Erythroblast (primary cell): ENCODE results near the gene DOCK9.

Experiments used
- DNase-seq, 2 experiments: peaks; one replicate each; lab custom pipeline; 2025; lab: John Stamatoyannopoulos, UW
- GATA1 ChIP-seq: IDR thresholded peaks from 2 replicates; pipeline ENCODE4 v1.6.1; 2011; ENCODE audit warnings: low read depth, mild to moderate bottlenecking, control low read depth, low read length, moderate library complexity
- POLR2A ChIP-seq: IDR thresholded peaks from 2 replicates; pipeline ENCODE4 v1.6.1; 2011; ENCODE audit warnings: mild to moderate bottlenecking, low read length

Gene DOCK9

GRCh38 chr13:98919566-98919965, 58.3 kb downstream of the DOCK9 start:
- TF ChIP-seq GATA1 (no peak), POLR2A (no peak)
- DNase-seq: no peak

GRCh38 chr13:98918771-98919170, 59.1 kb downstream of the DOCK9 start:
- no peak for TF ChIP-seq POLR2A
- TF ChIP-seq GATA1: no peak
- no peak for DNase-seq

- no peak for DNase-seq
These were observed 60.7 kb downstream of the DOCK9 start for GRCh38 chr13:98917116-98917515.

GRCh38 chr13:98916403-98916802, 61.5 kb downstream of the DOCK9 start:
- TF ChIP-seq POLR2A (no peak), GATA1 (no peak)
- DNase-seq: no peak

More at GRCh38 chr13:98917116-98917515, 60.7 kb downstream of the DOCK9 start:
- TF ChIP-seq GATA1 (no peak), POLR2A (no peak)

- DNase-seq: no peak
- TF ChIP-seq GATA1 (no peak), POLR2A (no peak)
These were observed 61.9 kb downstream of the DOCK9 start for GRCh38 chr13:98915981-98916380.

GRCh38 chr13:98915563-98915962, 62.3 kb downstream of the DOCK9 start:
- DNase-seq: no peak
- TF ChIP-seq POLR2A (no peak), GATA1 (no peak)

GRCh38 chr13:98913741-98914140, 64.1 kb downstream of the DOCK9 start:
- no peak for DNase-seq
- TF ChIP-seq POLR2A (no peak), GATA1 (no peak)

GRCh38 chr13:98912846-98913245, 65.0 kb downstream of the DOCK9 start:
- no peak for DNase-seq
- TF ChIP-seq GATA1: no peak
- no peak for TF ChIP-seq POLR2A

GRCh38 chr13:98910501-98910951, 67.3 kb downstream of the DOCK9 start:
- no peak for TF ChIP-seq POLR2A
- TF ChIP-seq GATA1: no peak
- DNase-seq: no peak

GRCh38 chr13:98909016-98909415, 68.8 kb downstream of the DOCK9 start:
- DNase-seq: no peak
- TF ChIP-seq POLR2A (no peak), GATA1 (no peak)

- no peak for DNase-seq
- TF ChIP-seq POLR2A: no peak
- TF ChIP-seq GATA1: no peak
These were observed 70.9 kb downstream of the DOCK9 start for GRCh38 chr13:98906746-98907502.

- DNase-seq: no peak
- TF ChIP-seq GATA1 (no peak), POLR2A (no peak)
These were observed 72.7 kb downstream of the DOCK9 start for GRCh38 chr13:98905199-98905598.

GRCh38 chr13:98900442-98900841, 77.4 kb downstream of the DOCK9 start:
- TF ChIP-seq GATA1 (no peak), POLR2A (no peak)
- no peak for DNase-seq

- DNase-seq: no peak
- TF ChIP-seq POLR2A: no peak
- no peak for TF ChIP-seq GATA1
These were observed 80.2 kb downstream of the DOCK9 start for GRCh38 chr13:98897706-98898105.

- DNase-seq: no peak
- TF ChIP-seq GATA1: no peak
- no peak for TF ChIP-seq POLR2A
These were observed 81.1 kb downstream of the DOCK9 start for GRCh38 chr13:98896868-98897144.
